GM23338 (cell line): ENCODE measurements around the gene NOSTRIN. TPM values are rescaled to one million over a fixed set of nuclear protein-coding genes. Genes with fewer than 3 reads are reported as not detected.

ENCODE experiments used
- CREB1 ChIP-seq: fragments of 250-450 bp; sonication (Bioruptor Pico); IDR thresholded peaks from 2 replicates; pipeline ENCODE4 v1.5.0; 2020; ENCODE audit warnings: low read depth, mild to moderate bottlenecking, moderate library complexity
- CTCF ChIP-seq, 2 experiments: fragments of 200-600 bp in 1 of 2; sonication (generic) in 1 of 2; conservative IDR thresholded peaks; 2 replicates each; pipeline versions ENCODE4 v1.5.1 to v1.6.1; 2016 to 2017; ENCODE audit warnings: antibody characterized with exemption in 2 of 2, low read depth in 2 of 2, mild to moderate bottlenecking in 2 of 2, moderate library complexity in 1 of 2
- ETS1 ChIP-seq: IDR thresholded peaks from 2 replicates; pipeline ENCODE4 v1.6.1; 2016; ENCODE audit warnings: antibody characterized with exemption
- EZH2 ChIP-seq: fragments of 200-600 bp; sonication (generic); IDR thresholded peaks from one replicate; pipeline ENCODE4 v1.8.0; 2017; ENCODE audit warnings: antibody characterized with exemption, mild to moderate bottlenecking, low read depth; ENCODE audit not compliant: unreplicated experiment
- EZH2phosphoT487 ChIP-seq: fragments of 200-600 bp; sonication (generic); IDR thresholded peaks from one replicate; pipeline ENCODE4 v1.8.1; 2018; ENCODE audit warnings: antibody characterized with exemption; ENCODE audit not compliant: unreplicated experiment
- POLR2AphosphoS5 ChIP-seq: IDR thresholded peaks from 2 replicates; pipeline ENCODE4 v1.6.1; 2016; ENCODE audit warnings: antibody characterized with exemption, low read depth
- REST ChIP-seq: IDR thresholded peaks from one replicate; pipeline ENCODE4 v1.6.1; 2018; ENCODE audit warnings: antibody characterized with exemption; ENCODE audit not compliant: unreplicated experiment
- STAT1 ChIP-seq: IDR thresholded peaks from one replicate; pipeline ENCODE4 v1.6.1; 2016; ENCODE audit warnings: antibody characterized with exemption; ENCODE audit not compliant: unreplicated experiment
- ZNF331 ChIP-seq: fragments of 250-450 bp; sonication (Bioruptor Pico); IDR thresholded peaks from 2 replicates; pipeline ENCODE4 v1.5.0; 2020; ENCODE audit warnings: low read depth, mild to moderate bottlenecking, moderate library complexity
- ZNF462 ChIP-seq: fragments of 250-450 bp; sonication (Bioruptor Pico); IDR thresholded peaks from 2 replicates; pipeline ENCODE4 v1.5.0; 2020; ENCODE audit warnings: mild to moderate bottlenecking, moderate library complexity
- polyA plus RNA-seq: library from polyadenylated mRNA; unstranded; fragments of >200 nt; fragmentation: Nextera tagmentation; extraction: Ambion mirVana; gene quantifications from 2 replicates; pipeline ENCODE4 v1.2.1, GENCODE V29; 2016
- total RNA-seq: library from RNA; depleted of rRNA; stranded (reverse); fragments of >200 nt; shearing (Covaris generic); gene quantifications from 2 replicates; pipeline ENCODE4 v1.2.3, GENCODE V29; 2014

The NOSTRIN gene
- total and polyA plus RNA-seq, 2 experiments from 2014 or later, result 1.8 TPM; not detected in 1

GRCh38 chr2:168770796-168771195 lies 31.6 kb upstream of the NOSTRIN start (continued):
- TF ChIP-seq ZNF462 (CRISPR knock-in tag) (no peak), ETS1 (no peak), CREB1 (CRISPR knock-in tag) (no peak), POLR2AphosphoS5 (no peak), REST (no peak), EZH2phosphoT487 (no peak), STAT1 (no peak), EZH2 (no peak), ZNF331 (CRISPR knock-in tag) (no peak), CTCF (conservative IDR thresholded peaks at IDR 0.05; ENCODE audit: low read depth in 2 of 2) (no peak)
